DND-41 (cell line): ENCODE results near the gene PCDHA7.
A peak's percentile ranks its signal among the peaks of the same experiment; 100 is the strongest.
"Not testable (repeated sequence)": the region's sequence is repeated elsewhere in the genome, so short reads cannot be mapped to it uniquely, and the experiment has no call there.

Source experiments
- ATAC-seq: fragments of 200-7000 bp; cut with Tn5 transposase; 3 replicates; pipeline ENCODE4 v1.9.1; 2021; ENCODE audit warnings: low read depth; ENCODE audit not compliant: insufficient read depth
- DNase-seq: peaks from one replicate; pipeline ENCODE4 v3.0.0-alpha.2; 2020
- H2AFZ ChIP-seq: 2 replicates; pipeline ENCODE4 v1.6.0; 2012; ENCODE audit warnings: low read depth, low read length
- H3K27ac ChIP-seq: 2 replicates; pipeline ENCODE4 v1.5.1; 2012; ENCODE audit warnings: low read length, inconsistent platforms
- H3K27me3 ChIP-seq: fragments of 200-600 bp; sonication (generic); 2 replicates; pipeline ENCODE4 v1.6.0; 2012; ENCODE audit warnings: low read length, mild to moderate bottlenecking, inconsistent platforms; ENCODE audit not compliant: insufficient read depth, poor library complexity
- H3K36me3 ChIP-seq: 2 replicates; pipeline ENCODE4 v1.5.1; 2012; ENCODE audit warnings: low read length, inconsistent platforms; ENCODE audit not compliant: insufficient read depth
- H3K4me1 ChIP-seq: 2 replicates; pipeline ENCODE4 v1.5.1; 2012; ENCODE audit warnings: mild to moderate bottlenecking, low read length; ENCODE audit not compliant: insufficient read depth
- H3K4me2 ChIP-seq: 2 replicates; pipeline ENCODE4 v1.6.0; 2012; ENCODE audit warnings: mild to moderate bottlenecking, moderate library complexity, low read length, inconsistent platforms; ENCODE audit not compliant: insufficient read depth
- H3K4me3 ChIP-seq, 2 experiments: fragments of 200-600 bp in 1 of 2; shearing (Covaris generic) in 1 of 2; 2 replicates each; pipeline ENCODE4 v1.5.1; 2012 to 2016; ENCODE audit warnings: inconsistent platforms in 2 of 2, low read length in 2 of 2, mild to moderate bottlenecking in 2 of 2, low read depth in 1 of 2, moderate library complexity in 1 of 2
- H3K79me2 ChIP-seq: 2 replicates; pipeline ENCODE4 v1.6.0; 2012; ENCODE audit warnings: low read length, inconsistent platforms; ENCODE audit not compliant: insufficient read depth
- H3K9ac ChIP-seq: 2 replicates; pipeline ENCODE4 v1.6.0; 2012; ENCODE audit warnings: low read depth, mild to moderate bottlenecking, inconsistent platforms, low read length, moderate library complexity
- H3K9me3 ChIP-seq: 2 replicates; pipeline ENCODE4 v1.5.1; 2012; ENCODE audit warnings: low read length, moderate library complexity, mild to moderate bottlenecking, inconsistent platforms; ENCODE audit not compliant: insufficient read depth, severe bottlenecking
- H4K20me1 ChIP-seq: 2 replicates; pipeline ENCODE4 v1.6.0; 2012; ENCODE audit warnings: low read length; ENCODE audit not compliant: insufficient read depth
- CTCF ChIP-seq: IDR thresholded peaks from 2 replicates; pipeline ENCODE4 v1.5.1; 2012; ENCODE audit warnings: borderline replicate concordance, low read length, moderate library complexity, mild to moderate bottlenecking; ENCODE audit not compliant: poor library complexity, severe bottlenecking; ENCODE audit errors: extremely low read depth
- EZH2 ChIP-seq: IDR thresholded peaks from 3 replicates; pipeline ENCODE4 v1.6.1; 2012; ENCODE audit warnings: borderline replicate concordance, low read depth, mild to moderate bottlenecking, moderate library complexity, low read length, inconsistent platforms; ENCODE audit not compliant: severe bottlenecking

PCDHA7 gene

DNA sequence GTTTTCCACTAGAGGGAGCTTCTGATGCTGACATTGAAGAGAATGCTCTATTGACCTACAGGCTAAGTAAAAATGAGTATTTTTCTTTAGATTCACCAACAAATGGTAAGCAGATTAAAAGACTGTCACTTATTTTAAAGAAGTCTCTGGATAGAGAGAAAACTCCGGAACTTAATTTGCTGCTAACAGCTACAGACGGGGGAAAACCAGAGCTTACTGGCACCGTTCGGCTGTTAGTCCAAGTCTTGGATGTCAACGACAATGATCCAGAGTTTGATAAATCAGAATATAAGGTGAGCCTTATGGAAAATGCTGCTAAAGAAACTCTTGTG, 35.5 kb downstream of the PCDHA7 start:
- TF ChIP-seq EZH2 (no peak), CTCF (no peak)
- no peak overlapping the region for H3K4me3 ChIP-seq
- no peak overlapping the region for H3K9ac ChIP-seq
- no peaks in the 10 kb centered on the region for H3K9me3 ChIP-seq
- H3K27ac ChIP-seq, result no peak overlapping the region
- peaks cover 3% of the 10 kb centered on the region for H3K27me3 ChIP-seq
- no peak overlapping the region for H3K4me2 ChIP-seq
- no peaks in the 10 kb centered on the region for H3K36me3 ChIP-seq
- no peak for DNase-seq
- no peak overlapping the region for H2AFZ ChIP-seq
- no peaks in the 10 kb centered on the region for H3K79me2 ChIP-seq
- ATAC-seq, result no peak
- H3K4me1 ChIP-seq, result no peaks in the 10 kb centered on the region
- no peaks in the 10 kb centered on the region for H4K20me1 ChIP-seq

DNA sequence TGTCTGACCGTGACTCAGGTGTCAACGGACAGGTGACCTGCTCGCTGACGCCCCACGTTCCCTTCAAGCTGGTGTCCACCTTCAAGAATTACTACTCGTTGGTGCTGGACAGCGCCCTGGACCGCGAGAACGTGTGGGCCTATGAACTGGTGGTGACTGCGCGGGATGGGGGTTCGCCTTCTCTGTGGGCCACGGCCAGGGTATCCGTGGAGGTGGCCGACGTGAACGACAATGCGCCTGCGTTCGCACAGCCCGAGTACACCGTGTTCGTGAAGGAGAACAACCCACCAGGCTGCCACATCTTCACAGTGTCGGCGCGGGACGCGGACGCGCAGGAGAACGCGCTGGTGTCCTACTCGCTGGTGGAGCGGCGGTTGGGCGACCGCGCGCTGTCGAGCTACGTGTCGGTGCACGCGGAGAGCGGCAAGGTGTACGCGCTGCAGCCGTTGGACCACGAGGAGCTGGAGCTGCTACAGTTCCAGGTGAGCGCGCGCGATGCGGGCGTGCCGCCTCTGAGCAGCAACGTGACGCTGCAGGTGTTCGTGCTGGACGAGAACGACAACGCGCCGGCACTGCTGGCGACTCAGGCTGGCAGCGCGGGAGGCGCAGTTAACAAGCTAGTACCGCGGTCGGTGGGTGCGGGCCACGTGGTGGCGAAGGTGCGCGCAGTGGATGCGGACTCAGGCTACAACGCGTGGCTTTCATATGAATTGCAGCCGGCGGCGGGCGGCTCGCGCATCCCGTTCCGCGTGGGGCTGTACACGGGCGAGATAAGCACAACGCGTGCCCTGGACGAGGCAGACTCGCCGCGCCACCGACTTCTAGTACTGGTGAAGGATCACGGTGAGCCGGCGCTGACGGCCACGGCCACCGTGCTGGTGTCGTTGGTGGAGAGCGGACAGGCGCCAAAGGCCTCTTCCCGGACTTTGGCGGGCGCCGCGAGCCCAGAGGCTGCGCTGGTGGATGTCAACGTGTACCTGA, 36.4 kb downstream of the PCDHA7 start:
- no peak overlapping the region for H3K4me3 ChIP-seq
- H3K4me1 ChIP-seq, result no peaks in the 10 kb centered on the region
- ATAC-seq (no peak), DNase-seq (no peak)
- no peak overlapping the region for H2AFZ ChIP-seq
- H3K4me2 ChIP-seq, result no peak overlapping the region
- H3K27ac ChIP-seq, result no peak overlapping the region
- H4K20me1 ChIP-seq, result no peaks in the 10 kb centered on the region
- H3K9me3 ChIP-seq, result no peaks in the 10 kb centered on the region
- peaks cover 3% of the 10 kb centered on the region for H3K27me3 ChIP-seq
- H3K79me2 ChIP-seq, result no peaks in the 10 kb centered on the region
- H3K36me3 ChIP-seq, result no peaks in the 10 kb centered on the region
- no peak overlapping the region for H3K9ac ChIP-seq
- no peak for TF ChIP-seq EZH2
- no peak for TF ChIP-seq CTCF

- H3K27ac ChIP-seq, result no peak within 1 kb of the TSS
Measured at GRCh38 chr5:140875085-140876065, 41.3 kb downstream of the PCDHA7 start, which contains the start of gene PCDHA12. Gene PCDHA12, plus strand, starts transcription at chr5:140875308. Its CDS starts 165 bp downstream, at chr5:140875473.

GRCh38 chr5:140876541-140877261, 42.6 kb downstream of the PCDHA7 start:
- not testable (repeated sequence) for H3K27me3 ChIP-seq, H3K79me2 ChIP-seq, H2AFZ ChIP-seq, H3K4me1 ChIP-seq, H3K9ac ChIP-seq, DNase-seq, H3K4me2 ChIP-seq, H3K36me3 ChIP-seq, H4K20me1 ChIP-seq, ATAC-seq, H3K27ac ChIP-seq, H3K4me3 ChIP-seq, H3K9me3 ChIP-seq

More at GRCh38 chr5:140875085-140876065, 41.3 kb downstream of the PCDHA7 start, which contains the start of gene PCDHA12:
- no peak within 1 kb of the TSS for H2AFZ ChIP-seq
- DNase-seq (no peak), ATAC-seq (no peak)
- TF ChIP-seq EZH2, result no peak
- TF ChIP-seq CTCF, result peak; percentile 12
- no peak within 1 kb of the TSS for H3K4me2 ChIP-seq
- no peaks in the 10 kb centered on the region for H3K9me3 ChIP-seq
- no peak within 1 kb of the TSS for H3K9ac ChIP-seq
- no peaks in the 10 kb centered on the region for H4K20me1 ChIP-seq
- H3K4me1 ChIP-seq, result no peaks in the 10 kb centered on the region
- no peaks in the 10 kb centered on the region for H3K36me3 ChIP-seq
- no peaks in the 10 kb centered on the region for H3K79me2 ChIP-seq
- no peak within 1 kb of the TSS for H3K4me3 ChIP-seq
- peaks cover under 1% of the 10 kb centered on the region for H3K27me3 ChIP-seq
